AG10803 (cell line): Measurements from ENCODE around the gene C1orf210.

ENCODE experiments used
- DNase-seq: peaks from one replicate; pipeline ENCODE4 v3.0.0; 2010; ENCODE audit warnings: low read depth
- H3K4me3 ChIP-seq: 2 replicates; pipeline ENCODE4 v1.5.1; 2011; ENCODE audit warnings: mild to moderate bottlenecking, low read length, control low read depth
- CTCF ChIP-seq: conservative IDR thresholded peaks from 2 replicates; pipeline ENCODE4 v1.5.1; 2011; ENCODE audit warnings: mild to moderate bottlenecking, low read length, control low read depth, inconsistent platforms

Gene C1orf210

GRCh38 chr1:43267818-43268425, 17.5 kb downstream of the C1orf210 start:
- no peak for DNase-seq
- TF ChIP-seq CTCF: no peak
- H3K4me3 ChIP-seq: no peak overlapping the region

- peak; percentile 85 for DNase-seq
- no peak for TF ChIP-seq CTCF
- no peak overlapping the region for H3K4me3 ChIP-seq
Observed at GRCh38 chr1:43267291-43267805, 18.0 kb downstream of the C1orf210 start.

- no peak for TF ChIP-seq CTCF
- no peak overlapping the region for H3K4me3 ChIP-seq
Observed at GRCh38 chr1:43266881-43267280, 18.5 kb downstream of the C1orf210 start.

GRCh38 chr1:43265431-43265830, 19.9 kb downstream of the C1orf210 start:
- DNase-seq: no peak
- H3K4me3 ChIP-seq: no peak overlapping the region
- no peak for TF ChIP-seq CTCF

More at GRCh38 chr1:43266881-43267280, 18.5 kb downstream of the C1orf210 start:
- no peak for DNase-seq

GRCh38 chr1:43258370-43258769, 27.0 kb downstream of the C1orf210 start:
- TF ChIP-seq CTCF: no peak
- no peak for DNase-seq
- no peak overlapping the region for H3K4me3 ChIP-seq

GRCh38 chr1:43256675-43257570, 28.5 kb downstream of the C1orf210 start:
- H3K4me3 ChIP-seq: no peak overlapping the region
- no peak for DNase-seq
- no peak for TF ChIP-seq CTCF
